ENCODE measurements around the gene KANK2.

DNA sequence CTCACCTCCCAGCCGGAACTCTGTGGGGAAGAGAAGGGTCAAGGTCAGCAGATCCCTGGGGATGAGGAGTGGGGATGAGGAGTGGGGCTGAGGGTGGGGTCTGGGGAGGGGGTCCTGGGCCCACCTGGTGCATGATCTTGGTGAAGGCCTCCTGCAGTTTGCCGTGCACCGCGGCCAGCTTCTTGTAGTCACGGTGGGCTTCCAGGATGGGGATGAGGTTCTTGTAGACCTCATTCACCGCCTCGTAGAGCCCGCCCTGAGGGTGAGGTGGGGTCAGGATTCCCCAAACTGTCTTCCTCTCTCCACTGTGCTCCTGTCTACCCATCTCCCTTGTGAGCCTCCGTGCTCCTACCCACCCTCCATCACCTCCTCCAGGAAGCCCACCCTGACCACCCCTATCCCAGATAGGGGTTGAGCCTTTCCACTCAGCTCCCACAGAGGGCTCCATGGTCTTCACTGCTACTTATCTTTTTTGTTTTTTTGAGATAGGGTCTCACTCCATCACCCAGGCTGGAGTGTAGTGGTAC is 6.8 kb upstream of the KANK2 start:
- TF ChIP-seq FOXP2 (optimal IDR thresholded peaks at IDR 0.05; ENCODE audit: borderline replicate concordance, extremely low read depth, extremely low read length, insufficient read depth) (no peak), POLR2AphosphoS5 (IDR thresholded peaks at IDR 0.05; ENCODE audit: low read depth, low read length) (no peak), SIN3A (IDR thresholded peaks at IDR 0.05; ENCODE audit: borderline replicate concordance, insufficient read depth, low read length) (no peak)
- TF ChIP-seq, protein P1, sequence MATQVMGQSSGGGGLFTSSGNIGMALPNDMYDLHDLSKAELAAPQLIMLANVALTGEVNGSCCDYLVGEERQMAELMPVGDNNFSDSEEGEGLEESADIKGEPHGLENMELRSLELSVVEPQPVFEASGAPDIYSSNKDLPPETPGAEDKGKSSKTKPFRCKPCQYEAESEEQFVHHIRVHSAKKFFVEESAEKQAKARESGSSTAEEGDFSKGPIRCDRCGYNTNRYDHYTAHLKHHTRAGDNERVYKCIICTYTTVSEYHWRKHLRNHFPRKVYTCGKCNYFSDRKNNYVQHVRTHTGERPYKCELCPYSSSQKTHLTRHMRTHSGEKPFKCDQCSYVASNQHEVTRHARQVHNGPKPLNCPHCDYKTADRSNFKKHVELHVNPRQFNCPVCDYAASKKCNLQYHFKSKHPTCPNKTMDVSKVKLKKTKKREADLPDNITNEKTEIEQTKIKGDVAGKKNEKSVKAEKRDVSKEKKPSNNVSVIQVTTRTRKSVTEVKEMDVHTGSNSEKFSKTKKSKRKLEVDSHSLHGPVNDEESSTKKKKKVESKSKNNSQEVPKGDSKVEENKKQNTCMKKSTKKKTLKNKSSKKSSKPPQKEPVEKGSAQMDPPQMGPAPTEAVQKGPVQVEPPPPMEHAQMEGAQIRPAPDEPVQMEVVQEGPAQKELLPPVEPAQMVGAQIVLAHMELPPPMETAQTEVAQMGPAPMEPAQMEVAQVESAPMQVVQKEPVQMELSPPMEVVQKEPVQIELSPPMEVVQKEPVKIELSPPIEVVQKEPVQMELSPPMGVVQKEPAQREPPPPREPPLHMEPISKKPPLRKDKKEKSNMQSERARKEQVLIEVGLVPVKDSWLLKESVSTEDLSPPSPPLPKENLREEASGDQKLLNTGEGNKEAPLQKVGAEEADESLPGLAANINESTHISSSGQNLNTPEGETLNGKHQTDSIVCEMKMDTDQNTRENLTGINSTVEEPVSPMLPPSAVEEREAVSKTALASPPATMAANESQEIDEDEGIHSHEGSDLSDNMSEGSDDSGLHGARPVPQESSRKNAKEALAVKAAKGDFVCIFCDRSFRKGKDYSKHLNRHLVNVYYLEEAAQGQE (IDR thresholded peaks at IDR 0.05; ENCODE audit: insufficient read depth in 1 of 2, low read depth in 2 of 2, low read length in 2 of 2) = no peak
